ENCODE measurements around the gene PRKCA.

DNA sequence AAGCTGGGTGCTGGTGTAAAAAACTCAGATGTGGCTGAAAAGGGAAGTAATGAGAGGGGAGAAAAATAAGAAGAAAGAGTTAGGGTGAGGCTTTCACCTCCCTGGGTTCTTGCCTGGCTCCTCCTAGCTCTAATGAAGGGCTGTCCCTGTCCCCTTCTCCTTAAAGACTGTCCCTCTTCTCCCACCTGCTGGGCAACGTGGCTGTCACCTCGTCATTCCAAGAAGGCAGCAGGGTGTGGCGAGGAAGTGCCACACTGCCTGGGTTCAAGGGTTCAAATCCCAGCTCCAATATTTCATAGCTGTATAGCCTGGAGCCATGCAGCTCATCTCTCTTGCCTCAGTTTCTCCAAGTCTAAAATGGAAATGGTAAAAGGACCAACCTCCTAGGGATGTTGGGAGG, 410.0 kb downstream of the PRKCA start:
- TF ChIP-seq CTCF (IDR thresholded peaks at IDR 0.05) (no peak), POLR2A (IDR thresholded peaks at IDR 0.05) (no peak)

Data from uterus (tissue), 2 donors.